Lower leg skin (tissue), 3 donors: ENCODE results near the gene TMEM245.

Experiments used
- CTCF ChIP-seq, 3 donors: fragments of 450-650 bp; IDR thresholded peaks; one replicate each; pipeline ENCODE4 v1.5.1; 2016; ENCODE audit warnings: antibody characterized with exemption in 3 of 3, mild to moderate bottlenecking in 3 of 3, moderate library complexity in 2 of 3
- POLR2A ChIP-seq, 2 donors: fragments of 450-650 bp; IDR thresholded peaks; one replicate each; pipeline ENCODE4 v1.6.1; 2016 to 2017; ENCODE audit warnings: antibody characterized with exemption in 2 of 2, mild to moderate bottlenecking in 1 of 2, moderate library complexity in 1 of 2

DNA sequence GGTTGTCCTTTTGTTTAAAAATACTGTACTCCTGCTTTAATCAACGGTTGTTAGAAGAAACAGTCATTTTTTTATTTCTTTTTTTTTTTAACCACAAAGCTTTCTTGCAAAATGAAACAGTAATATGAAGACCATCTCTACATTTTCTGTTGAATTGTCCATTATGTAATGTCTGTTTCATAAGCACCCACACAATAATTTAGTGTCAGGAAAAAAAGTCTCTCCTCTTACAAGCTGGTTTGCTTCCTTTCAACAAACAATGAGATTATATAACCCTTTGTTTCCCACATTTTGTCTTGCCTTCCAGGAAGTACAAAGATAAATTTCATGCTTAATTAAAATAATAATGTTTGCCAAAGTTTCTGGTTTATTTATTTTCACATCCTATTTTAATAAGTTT lies 123.1 kb downstream of the TMEM245 start:
- TF ChIP-seq CTCF (IDR thresholded peaks at IDR 0.05) (no peak), POLR2A (IDR thresholded peaks at IDR 0.05) (no peak)
